HG03469 (cell line): Measurements from ENCODE around the gene IGSF9B.

ENCODE experiments used
- ATAC-seq: cut with Tn5 transposase; IDR thresholded peaks from one replicate; pipeline ENCODE4 v1.9.1; 2021; ENCODE audit warnings: mild to moderate bottlenecking, moderate library complexity, moderate number of reproducible peaks; ENCODE audit not compliant: unreplicated experiment

The IGSF9B gene

DNA sequence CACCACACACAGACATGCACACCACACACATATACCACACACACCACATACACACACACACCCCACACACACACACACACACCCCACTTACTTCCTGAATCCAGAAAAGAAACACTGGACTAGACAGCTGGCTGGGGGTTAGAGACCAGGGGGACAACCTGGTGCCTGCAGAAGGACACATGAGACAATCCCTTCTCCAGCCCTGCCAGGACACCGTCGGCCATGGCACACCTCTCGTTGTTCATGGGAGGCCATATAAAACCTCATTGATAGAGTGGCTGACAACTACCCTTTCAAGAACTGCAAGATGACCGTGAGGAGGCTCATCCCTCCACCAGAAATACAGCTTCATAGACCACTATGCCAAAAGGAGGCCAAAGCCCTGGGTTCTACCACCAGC is 54.3 kb downstream of the IGSF9B start:
- no peak for ATAC-seq

DNA sequence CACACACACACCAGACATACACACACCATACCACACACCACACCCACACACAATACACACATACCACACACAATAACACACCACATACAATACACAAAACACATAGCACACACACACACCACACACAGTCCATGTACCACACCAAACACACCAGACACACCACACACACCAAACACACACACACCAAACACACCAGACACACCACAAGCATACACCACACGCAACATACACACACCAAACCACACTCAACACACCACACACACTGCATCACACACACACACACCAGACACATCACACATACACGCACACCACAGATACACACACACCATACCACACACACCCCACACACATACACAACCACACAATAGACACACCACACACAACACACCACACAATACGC is 54.8 kb downstream of the IGSF9B start:
- ATAC-seq: no peak

DNA sequence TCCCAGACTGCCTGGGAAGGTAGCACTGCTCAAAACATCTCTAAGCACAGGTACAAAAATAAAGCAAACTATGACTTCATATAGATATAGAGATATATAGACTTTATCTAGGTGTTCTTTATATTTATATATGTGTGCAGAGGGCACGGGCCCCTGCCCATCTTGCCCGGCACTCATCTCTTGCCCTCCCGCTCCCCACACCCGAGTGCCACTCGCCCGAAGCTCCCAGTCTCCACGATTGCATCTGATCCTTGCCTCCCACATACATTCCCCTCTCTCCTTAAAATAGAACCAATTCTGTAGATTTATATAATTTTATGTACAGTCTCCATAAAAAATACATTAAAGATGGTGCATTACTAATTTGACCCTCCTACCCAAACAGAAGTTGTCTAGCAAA is 55.5 kb downstream of the IGSF9B start:
- ATAC-seq: no peak

DNA sequence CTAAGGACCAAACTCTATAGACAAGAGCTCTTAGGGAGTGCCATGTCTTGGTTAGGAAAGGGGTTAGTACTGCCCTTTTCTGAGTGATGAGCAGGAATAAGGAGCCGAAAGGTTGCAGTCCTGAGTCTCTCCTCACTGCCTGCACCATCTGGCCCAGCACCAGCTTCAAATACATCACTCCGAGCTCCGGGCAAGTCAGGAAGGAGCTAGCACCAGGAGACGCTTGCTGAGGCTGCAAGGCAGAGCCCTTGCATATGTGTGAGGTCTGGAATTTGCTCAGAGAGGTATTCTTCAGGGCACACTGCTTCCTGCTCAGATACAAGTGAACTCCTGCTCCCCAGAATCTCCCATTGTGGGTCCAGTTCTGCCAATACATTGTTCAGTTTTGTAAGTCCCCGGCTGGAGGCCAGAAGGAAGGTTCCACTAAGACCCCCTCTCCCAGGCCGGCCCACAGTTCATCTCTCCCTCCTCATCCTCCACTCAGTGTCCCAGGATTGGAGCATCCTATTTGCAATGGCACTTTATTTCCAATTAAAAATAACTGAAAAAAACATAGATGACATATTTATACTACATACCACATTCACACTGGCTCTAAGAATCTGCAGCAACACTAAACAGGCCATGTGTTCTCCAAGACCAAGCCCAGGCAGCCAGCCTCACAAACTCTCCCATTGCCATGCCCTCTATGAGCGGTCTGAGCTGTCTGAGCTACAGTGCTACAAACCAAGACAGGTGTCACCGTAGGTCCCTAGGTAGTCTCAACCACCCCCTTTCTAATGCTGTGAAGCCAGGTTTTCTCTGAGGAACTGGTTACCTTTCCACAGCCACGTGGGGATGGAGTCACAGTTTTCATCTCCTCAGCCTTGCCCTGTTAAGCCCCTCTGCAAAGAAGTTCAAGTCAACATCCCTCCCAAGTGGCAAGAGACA is 56.3 kb downstream of the IGSF9B start:
- no peak for ATAC-seq

DNA sequence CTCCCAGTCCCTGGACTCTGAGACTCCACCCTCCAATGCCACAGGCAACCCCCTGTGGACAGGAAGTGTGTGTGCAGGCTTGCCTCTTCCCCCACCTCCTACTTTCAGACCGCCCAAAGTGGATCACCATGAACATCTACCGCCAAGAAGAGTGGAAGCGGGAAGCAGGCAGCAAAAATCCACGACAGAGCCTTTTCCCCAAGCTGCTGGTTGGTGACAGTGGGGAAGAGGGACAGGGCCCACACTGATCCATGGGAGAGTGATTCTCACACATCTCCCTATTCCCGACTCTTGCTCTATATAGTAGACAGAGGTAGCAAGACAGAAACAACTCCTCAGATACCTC is 58.0 kb downstream of the IGSF9B start:
- ATAC-seq: peak; percentile 15

DNA sequence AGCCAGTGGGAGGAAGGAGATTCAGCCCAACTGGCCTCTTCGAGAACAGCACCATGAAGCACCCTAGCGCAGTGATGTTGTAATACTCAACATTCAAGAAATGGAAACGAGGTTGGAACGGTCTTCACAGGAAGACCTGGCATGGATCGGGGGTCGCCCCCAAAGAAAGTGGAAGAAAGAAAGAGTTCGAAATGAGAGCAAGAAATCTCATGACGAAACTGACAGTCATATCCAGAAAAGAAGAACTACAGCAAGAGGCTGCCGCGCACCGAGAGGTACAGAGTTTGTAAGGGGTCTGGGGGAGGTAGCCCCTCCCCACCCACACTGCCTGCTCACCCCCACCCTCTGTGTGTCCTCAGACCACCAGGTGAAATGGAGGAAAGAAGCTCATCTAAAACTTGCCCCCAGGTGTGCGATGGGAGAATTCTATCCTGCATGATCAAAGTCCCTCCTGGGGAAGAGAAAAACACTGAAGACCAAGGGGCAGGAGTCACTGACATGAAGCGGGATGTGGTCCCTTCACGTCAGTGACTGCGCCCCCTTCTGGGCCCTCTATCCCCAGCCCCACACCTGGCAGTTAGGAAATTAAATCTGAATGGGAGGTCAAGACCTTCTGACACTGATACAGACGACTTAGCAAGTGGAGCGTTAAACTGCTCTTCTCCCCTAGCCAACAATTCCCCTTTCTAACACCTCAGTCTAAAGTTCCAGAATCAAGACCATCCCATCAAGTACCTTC is 58.6 kb downstream of the IGSF9B start:
- ATAC-seq: peak; percentile 35

DNA sequence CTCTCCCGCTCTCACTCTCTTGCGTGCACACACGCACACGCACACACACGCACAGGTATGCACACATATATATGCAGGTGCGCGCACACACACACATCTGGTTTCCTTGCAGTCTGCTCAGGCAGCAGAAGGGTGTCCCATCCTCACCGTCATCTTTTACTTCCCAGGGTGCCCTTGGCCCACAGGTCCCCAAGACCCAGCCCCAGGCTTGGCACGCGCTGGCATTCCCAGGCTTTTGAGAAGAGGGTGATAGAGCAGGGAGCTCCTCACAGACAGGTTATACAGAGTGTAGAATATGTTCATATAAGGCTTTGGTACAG is 59.5 kb downstream of the IGSF9B start:
- no peak for ATAC-seq

DNA sequence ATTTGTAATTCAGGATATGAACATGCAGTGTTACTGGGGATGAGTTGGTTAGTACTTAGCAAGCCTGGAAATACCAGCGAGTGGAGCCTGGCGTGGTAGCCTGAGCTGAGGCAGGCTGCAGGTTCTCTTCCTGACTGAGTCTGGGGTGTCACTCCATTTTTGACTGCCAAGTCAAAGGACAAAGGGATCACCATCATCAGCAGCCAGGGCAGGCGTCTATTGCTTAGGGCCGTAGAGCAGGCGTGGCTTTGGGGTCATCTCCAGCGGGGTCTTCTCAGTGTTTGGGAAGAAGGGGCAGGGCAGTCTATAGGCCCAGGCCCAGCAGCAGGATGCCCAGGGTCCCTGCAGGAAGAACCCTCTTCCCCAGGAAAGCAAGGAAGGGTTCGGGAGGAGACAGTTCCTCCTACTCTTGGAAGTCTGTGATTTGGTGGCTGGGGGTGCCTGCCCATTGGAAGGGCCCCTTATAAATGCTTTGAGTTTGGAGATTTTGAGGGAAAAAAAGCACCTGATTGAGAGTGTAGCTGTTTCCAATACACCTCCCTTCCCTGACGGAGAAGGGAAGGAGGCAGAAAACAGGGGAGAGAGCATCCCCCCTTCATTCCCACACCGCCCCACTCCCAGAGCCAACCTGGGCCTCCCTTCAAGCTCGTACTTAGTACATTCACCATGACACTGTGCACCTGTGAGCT is 60.0 kb downstream of the IGSF9B start:
- ATAC-seq: no peak

DNA sequence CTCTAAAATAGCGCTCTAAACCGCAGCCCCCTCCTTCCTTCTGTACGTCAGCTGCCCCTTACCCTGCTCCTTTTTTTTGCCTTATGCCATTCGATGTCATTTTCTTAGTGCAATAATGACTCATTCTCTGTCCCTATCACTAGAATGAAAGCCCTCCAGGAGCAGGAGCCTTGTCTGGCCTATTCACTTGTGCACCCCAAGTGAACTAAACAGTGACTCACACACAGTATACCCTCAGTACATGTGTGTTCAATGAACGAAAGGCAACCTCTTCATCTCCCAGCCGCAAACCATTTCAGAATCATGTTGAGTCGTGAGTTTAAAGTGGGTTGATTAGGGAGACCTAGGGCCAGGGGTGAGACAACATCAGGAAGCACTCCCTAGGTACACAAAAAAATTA is 60.7 kb downstream of the IGSF9B start:
- no peak for ATAC-seq

DNA sequence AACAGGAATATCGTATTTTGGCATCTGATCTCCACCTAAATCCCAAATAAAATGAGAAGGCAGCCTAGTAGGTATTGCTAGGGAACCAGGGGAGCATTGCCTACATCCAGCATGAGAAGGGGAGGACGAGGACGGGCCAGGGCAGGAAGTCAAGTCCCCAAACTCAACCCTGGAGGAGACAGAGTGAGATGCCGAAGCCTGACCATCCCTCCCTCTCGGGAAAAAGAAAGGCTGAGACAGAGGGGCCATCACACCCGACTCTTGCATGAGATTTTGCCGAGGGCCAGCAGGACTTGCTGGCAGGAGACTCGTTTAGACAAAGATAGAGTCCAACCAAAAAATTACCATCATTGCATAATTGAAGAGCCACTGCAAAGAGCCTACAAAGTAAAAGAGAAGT is 61.2 kb downstream of the IGSF9B start:
- ATAC-seq: no peak

DNA sequence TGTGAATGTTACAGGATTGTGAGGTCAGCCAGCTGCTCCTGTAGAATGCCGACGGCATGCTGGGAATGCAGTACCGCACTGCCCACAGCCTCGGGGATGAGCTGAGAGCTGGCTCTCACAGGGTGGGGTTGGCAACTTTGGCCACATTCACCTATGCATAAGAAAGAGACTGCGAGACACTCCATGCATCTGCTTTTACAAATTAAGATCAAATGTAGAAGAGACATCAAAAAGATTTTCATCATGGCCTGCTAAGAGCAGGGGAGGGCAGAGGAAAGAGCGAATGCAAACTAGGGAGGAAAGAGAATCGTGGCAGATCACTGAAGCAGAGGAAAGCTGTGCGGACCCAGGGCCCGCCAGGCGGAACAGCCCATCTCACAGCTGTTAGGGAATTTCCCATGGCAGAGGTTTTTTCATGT is 61.7 kb downstream of the IGSF9B start:
- peak; percentile 44 for ATAC-seq

DNA sequence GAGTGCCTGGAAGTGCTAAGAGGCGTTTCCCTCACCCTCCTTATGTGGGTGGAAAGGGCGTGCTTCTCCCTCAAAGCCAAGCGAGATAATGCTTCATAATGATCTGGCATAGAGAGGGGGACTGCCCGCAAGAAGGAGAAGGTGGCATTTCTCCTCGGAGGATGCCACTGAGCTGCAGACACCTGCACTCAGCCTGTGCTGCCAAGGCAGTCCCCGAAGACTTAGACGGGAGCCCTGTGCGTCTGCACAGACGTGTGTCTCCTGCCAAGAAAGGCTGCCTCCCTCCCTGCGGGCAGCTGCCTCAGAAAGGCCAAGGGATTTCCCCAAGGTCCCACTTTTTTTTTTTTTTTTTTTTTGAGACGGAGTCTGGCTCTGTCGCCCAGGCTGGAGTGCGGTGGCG is 63.4 kb downstream of the IGSF9B start:
- ATAC-seq: no peak

DNA sequence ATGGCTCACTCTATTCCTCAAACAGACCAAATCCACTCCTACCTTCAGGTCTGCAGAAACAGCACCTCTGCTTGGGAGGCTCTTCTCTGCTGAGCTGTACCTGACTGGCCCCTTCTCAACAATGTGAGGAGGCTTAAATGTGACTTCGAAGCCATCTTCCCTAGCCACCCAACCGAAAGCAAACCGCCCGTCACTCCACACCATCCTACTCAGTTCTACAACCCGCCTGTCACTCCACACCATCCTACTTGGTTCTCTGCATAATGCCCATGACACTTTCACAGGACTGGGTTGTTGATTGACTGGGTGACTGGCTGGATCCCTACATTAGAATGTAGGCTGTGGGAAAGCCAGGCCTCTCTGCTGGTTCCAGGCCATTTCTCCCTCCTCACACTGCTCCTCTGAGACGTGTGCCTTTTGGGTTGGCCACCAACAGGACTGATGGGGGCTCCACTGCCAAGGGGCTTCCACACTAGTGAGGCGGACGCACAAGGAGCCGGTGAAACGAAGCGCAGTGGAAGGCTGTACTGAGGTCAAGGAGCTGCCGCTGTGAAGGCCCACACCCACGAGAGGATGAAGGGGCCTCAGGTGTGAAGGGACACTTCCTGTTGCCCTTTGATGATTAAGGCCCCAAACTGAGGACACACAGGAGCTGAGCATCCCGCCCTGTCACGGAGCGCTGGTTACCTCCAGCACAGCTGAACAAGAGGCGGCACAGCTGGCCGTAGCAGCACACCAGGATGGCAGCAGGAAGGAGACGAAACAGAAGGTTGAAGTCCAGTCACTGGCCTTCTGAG is 64.0 kb downstream of the IGSF9B start:
- no peak for ATAC-seq

DNA sequence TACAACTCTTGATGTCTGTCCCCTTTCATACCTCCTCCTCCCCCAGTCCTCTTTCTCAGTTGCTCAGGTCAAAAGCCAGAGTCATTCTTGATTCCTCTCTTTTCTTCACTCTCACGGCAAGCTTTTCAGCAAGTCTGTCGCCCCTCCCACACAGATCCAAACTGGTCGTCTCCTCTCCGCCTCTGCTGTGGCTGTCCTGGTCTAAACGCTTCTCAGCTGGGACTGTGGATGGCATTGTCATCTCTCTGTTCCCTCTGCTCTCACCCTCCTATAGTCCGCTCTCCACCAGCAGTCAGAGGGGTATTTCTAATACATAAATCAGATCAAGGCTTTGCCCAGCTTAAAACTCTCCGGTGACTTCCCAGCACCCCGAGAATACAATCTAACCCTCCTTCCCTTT is 64.6 kb downstream of the IGSF9B start:
- ATAC-seq: no peak

DNA sequence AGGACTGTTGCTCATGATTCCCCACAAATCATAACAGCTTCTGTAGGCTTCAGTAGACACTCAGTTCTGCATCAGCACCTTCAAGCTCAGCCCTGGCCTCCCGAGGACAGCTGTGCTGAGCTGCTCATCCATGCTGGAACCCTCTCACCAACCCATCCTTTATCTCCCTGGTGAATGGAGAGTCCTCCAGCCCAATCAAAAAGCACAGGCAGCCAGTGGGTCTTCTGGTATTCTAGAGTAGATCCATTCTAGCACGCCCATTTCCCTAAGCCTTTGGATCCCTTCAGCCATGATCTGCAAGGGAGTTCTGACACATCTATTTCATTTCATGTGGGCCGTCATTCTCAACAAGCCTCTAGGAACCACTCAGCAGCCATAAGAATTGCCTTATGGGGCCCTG is 66.9 kb downstream of the IGSF9B start:
- no peak for ATAC-seq

DNA sequence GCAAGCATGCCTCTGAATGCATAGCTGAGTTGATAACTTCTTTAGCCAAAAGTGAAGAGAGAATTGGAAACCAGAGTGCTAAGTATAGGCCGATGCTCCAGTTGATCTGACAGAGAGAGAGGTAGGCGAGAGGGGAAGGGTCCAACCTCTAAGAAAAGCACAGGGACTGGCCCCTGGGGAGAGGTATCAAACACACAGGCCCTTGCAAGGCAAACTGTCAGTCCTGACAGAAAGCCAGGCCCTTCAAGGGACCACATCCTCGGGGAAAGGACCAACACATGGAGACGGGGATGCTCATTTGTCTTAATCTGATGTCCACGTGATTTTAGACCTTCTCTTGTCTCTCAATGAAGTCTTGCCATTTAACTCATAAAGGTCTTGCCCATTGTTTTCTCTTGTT is 67.6 kb downstream of the IGSF9B start:
- no peak for ATAC-seq

DNA sequence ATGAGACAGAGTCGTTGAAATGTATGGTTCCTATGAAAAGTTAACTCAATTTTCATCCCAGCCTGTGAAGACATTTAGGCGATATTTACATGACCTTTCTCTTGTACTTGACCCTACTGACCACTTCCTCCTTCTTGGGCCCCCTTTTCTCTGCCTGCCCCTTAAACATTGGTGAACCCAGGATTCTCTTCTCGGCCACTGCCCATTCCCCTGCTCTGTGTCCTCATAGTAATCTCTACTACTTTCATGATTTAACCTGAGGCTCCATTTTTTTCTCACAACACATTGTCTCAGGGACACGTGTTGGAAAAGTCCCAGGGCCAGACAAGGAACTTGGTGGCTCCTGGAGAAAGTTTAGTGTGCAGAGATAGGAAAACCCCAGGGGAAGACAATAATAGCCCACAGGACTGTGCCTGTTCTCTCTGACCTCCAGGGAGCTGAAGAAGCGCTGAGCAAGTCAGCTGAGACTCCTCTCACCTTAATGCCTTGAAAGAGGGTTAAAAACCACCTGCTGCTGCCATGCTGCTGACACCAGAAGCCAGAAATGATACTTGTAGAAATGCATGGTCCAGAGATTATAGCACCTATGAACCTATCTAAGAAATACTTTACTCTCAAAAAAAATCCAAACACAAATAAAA is 69.0 kb downstream of the IGSF9B start:
- ATAC-seq: no peak

DNA sequence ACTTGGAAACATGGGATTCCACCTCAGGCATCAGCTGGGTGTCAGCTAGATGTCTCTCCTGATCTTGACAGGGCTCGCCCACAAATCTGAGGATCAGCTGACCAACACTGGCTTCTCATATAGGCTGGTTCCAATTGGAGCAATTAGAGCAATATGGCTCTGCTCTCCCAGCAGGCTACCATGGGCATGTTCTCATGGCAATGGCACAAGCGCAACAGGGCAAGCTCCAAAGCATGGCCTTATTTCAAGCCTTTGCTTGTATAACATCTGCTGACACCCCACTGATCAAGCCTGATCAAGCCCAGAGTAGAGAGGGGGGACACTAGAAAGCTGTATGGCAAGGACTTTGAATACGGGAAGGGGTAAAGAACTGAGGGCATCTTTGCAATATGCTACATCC is 70.7 kb downstream of the IGSF9B start:
- ATAC-seq: no peak

DNA sequence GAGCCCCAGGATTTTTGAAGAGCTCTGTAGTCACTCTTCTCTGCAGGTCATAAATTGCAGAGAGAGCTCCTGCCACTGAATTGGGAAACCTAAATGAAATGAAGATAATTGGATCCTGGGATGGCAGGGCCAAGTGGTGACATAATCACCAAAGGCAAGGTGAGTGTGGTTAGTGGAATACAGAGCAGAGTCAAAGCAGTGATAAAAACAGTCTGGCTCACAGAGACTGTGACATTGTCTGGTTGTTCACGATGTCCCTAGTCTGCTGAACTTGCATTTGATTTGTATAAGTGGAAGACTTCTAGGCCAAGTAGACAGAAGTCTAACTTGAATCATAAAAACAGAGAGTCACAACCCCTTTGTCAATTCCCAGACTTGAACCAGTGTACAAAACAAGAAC is 84.6 kb downstream of the IGSF9B start:
- no peak for ATAC-seq

DNA sequence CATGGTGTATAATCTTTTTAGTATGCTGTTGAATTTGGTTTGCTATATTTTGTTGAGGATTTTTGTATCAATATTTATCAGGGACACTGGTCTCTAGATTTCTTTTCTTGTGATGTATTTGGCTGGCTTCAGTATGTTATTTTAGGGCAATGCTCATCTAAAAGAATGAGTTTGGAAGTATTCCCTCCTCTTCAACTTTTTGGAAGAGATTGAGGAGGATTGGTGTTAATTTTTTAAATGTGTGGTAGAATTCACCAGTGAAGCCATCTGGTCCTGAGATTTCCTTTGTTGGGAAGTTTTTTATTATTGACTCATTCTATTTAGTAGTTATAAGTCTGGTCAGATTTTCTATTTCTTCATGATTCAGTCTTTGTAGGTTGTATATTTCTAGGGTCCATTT is 89.3 kb downstream of the IGSF9B start:
- no peak for ATAC-seq

DNA sequence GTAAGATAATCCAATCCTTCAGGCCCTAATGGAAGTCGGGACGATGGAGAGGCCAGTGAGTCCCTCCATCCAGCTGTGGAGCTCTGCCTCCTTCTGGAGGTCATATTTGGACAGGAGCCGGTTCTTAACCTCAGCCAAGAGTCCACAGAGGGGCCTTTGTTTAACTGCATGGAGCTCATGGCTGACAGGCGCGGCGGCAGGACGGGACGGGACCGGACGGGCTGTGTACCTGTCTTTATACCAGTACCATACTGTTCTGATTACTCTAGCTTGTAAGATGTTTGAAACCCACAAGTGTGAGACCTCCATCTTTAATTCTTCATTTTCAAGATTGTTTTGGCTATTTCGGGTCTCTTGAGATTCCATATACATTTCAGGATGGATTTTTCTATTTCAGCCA is 91.3 kb downstream of the IGSF9B start:
- ATAC-seq: no peak
